ENCODE results near the gene C12orf57.

Gene C12orf57

DNA sequence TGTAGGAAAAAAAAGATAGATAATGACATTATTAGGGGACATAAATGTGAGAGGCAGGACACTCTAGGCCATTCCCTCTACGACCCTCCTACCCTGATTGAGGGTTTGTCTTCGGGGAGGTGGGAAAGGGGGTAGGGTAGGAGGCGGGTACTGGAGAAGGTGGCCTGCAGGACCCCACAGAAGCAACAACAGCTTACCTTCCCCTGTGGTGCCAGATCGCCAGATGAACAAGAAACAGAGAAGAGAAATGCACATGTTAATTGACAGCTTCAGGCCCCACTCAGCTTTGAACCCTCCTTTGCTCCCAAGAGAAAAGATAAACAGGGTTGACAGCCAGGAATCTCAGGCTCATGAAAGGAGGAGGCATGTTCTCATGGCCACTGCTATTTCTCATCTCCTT is 21.9 kb downstream of the C12orf57 start:
- no peak for DNase-seq (ENCODE audit: extremely low read depth, low read depth)
- TF ChIP-seq, protein P1, sequence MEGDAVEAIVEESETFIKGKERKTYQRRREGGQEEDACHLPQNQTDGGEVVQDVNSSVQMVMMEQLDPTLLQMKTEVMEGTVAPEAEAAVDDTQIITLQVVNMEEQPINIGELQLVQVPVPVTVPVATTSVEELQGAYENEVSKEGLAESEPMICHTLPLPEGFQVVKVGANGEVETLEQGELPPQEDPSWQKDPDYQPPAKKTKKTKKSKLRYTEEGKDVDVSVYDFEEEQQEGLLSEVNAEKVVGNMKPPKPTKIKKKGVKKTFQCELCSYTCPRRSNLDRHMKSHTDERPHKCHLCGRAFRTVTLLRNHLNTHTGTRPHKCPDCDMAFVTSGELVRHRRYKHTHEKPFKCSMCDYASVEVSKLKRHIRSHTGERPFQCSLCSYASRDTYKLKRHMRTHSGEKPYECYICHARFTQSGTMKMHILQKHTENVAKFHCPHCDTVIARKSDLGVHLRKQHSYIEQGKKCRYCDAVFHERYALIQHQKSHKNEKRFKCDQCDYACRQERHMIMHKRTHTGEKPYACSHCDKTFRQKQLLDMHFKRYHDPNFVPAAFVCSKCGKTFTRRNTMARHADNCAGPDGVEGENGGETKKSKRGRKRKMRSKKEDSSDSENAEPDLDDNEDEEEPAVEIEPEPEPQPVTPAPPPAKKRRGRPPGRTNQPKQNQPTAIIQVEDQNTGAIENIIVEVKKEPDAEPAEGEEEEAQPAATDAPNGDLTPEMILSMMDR (IDR thresholded peaks at IDR 0.05; ENCODE audit: low read depth, low read length): no peak

DNA sequence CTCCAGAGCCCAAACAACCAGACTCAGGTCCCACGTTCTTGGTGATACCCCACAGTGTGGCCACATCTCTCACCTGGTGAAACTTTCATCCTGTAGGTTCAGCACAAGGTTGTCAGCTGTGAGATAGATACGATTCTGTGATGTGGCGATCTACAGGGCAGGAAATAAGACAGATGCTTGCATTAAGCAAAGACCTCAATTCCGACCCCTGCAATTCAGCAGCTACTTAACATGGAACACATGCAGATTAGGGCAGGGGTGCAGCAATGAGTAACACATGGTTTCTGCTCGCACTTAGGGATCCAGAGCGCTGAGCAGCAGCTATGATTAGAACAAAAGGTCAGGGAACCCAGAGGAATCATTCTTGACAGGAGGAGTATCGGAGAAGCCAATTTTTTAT is 22.5 kb downstream of the C12orf57 start:
- DNase-seq (ENCODE audit: extremely low read depth, low read depth): no peak
- TF ChIP-seq, protein P1 (IDR thresholded peaks at IDR 0.05; ENCODE audit: low read depth, low read length): no peak

DNA sequence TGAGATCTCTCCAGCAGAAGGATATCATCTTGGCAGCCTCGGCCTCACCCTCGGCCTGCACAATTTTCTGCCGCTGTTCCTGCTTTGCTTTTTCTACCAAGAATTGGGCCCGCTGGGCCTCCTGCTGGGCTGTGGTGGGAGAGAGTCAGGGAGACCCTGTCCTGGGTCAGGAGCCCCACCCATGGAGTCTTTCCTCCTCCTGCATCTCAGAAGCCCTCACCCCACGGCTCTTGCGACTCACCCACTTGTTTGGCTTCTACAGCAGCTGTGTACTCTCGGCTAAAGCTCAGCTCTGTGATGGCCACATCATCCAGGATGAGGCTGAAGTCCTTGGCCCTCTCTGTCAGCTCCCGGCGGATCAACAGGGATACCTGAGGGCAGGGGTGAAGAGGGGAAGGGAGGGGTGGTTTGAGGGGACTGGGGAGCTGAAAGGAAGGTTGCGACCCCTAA is 23.9 kb downstream of the C12orf57 start:
- TF ChIP-seq, protein P1 (IDR thresholded peaks at IDR 0.05; ENCODE audit: low read depth, low read length): no peak

DNA sequence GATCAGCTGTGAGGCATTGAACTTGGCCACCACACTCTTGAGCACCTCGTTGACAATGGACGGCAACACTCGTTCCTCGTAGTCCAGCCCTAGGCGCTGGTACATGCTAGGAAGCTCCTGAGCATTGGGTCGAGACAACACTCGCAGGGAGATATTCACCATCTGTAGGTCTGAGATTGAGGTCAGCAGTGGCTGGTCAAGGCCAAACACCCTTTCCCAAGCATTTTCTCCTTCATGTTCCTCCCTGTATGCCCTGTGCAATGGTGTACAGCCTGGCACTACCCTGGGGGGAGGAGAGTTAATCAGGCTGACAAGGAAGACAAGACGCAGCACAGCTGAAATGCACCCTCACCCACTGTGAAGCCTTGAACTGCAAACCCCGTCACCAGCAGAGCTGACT is 24.6 kb downstream of the C12orf57 start:
- TF ChIP-seq, protein P1 (IDR thresholded peaks at IDR 0.05; ENCODE audit: low read depth, low read length): no peak
- no peak for DNase-seq (ENCODE audit: extremely low read depth, low read depth)

More for the DNA sequence above, 23.9 kb downstream of the C12orf57 start:
- DNase-seq (ENCODE audit: extremely low read depth, low read depth): no peak

DNA sequence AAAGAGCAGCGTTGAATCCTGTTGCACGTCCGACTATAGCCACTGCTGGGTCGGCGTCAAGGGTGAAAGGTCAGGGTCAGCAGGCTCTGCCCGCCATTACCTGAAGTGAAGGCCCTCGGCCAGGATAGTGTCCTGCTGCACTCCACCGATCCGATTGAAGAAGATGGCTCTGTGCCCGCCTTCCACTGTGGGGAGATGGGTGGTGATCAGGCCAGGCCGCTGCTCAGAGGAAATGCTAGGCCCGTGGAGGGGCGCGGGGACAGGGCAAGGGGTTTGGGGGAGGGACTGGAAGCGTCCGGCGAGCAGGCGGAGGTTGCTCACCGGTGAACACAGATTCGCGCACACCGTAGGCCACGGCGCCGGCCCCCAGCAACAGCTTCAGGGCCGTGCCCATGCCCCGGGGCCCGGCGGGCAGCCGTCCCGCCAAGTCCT is 26.3 kb downstream of the C12orf57 start:
- DNase-seq (ENCODE audit: extremely low read depth, low read depth): no peak
- TF ChIP-seq, protein P1 (IDR thresholded peaks at IDR 0.05; ENCODE audit: low read depth, low read length): no peak

DNA sequence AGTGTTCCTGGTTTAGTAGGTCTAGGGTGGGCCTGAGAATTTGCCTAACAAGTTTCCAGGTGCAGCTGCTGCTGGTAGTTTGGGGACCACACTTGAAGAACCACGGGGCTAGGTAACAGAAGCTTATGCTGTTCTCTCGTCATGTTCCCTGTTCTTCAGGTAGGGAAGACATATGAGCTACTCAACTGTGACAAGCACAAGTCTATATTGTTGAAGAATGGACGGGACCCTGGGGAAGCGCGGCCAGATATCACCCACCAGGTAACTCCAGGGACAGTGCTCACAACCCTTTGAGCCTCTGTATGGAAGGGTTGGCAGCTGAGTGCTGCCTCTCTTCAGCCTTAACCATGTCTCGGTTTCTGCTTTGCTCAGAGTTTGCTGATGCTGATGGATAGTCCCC is 30.4 kb downstream of the C12orf57 start:
- TF ChIP-seq, protein P1 (IDR thresholded peaks at IDR 0.05; ENCODE audit: low read depth, low read length): no peak
- DNase-seq (ENCODE audit: extremely low read depth, low read depth): no peak

DNA sequence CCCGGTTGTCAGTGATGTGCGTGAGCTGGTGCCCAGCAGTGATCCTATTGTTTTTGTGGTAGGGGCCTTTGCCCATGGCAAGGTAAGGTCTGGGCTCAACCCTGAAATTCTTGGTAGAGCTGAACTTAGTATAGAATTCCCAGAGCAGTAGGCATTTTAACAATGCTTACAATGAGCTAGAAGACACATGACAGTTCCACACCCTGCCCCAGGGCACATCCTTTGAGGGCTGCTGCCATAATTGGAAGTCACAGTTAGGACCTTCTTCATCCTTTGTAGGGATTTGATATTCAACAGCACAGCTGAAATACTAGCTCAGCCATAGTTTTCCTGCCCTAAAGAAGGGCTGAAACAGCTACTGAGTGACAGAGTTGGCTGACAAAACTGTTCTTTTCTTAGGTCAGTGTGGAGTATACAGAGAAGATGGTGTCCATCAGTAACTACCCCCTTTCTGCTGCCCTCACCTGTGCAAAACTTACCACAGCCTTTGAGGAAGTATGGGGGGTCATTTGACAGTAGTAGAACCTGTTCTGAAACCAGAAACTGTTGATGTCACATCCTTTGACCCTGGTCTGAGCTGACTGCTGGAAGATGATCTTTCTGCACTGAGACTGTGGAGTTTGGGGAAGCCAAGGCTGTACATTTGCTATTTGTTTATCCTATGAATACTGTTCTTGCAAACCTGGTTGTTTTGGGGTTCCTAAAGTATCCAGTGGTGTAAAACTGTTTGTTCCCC is 31.6 kb downstream of the C12orf57 start:
- DNase-seq (ENCODE audit: extremely low read depth, low read depth): no peak
- TF ChIP-seq, protein P1 (IDR thresholded peaks at IDR 0.05; ENCODE audit: low read depth, low read length): no peak
